Prostate gland (tissue), 2 donors: ENCODE results near the gene DUSP22.

Experiments used
- CTCF ChIP-seq, 4 experiments: fragments of 200-600 bp in 2 of 4; fragments of 450-650 bp in 2 of 4; sonication (generic) in 2 of 4; IDR thresholded peaks; 1 replicate in 3 of 4; 2 replicates in 1 of 4; pipeline ENCODE4 v1.5.1; 2016 to 2019; ENCODE audit warnings: antibody characterized with exemption in 4 of 4, mild to moderate bottlenecking in 2 of 4, moderate library complexity in 2 of 4
- POLR2AphosphoS5 ChIP-seq: sonication (generic); formaldehyde crosslinking; IDR thresholded peaks from one replicate; pipeline ENCODE4 v1.6.1; 2017; ENCODE audit warnings: antibody characterized with exemption

DNA sequence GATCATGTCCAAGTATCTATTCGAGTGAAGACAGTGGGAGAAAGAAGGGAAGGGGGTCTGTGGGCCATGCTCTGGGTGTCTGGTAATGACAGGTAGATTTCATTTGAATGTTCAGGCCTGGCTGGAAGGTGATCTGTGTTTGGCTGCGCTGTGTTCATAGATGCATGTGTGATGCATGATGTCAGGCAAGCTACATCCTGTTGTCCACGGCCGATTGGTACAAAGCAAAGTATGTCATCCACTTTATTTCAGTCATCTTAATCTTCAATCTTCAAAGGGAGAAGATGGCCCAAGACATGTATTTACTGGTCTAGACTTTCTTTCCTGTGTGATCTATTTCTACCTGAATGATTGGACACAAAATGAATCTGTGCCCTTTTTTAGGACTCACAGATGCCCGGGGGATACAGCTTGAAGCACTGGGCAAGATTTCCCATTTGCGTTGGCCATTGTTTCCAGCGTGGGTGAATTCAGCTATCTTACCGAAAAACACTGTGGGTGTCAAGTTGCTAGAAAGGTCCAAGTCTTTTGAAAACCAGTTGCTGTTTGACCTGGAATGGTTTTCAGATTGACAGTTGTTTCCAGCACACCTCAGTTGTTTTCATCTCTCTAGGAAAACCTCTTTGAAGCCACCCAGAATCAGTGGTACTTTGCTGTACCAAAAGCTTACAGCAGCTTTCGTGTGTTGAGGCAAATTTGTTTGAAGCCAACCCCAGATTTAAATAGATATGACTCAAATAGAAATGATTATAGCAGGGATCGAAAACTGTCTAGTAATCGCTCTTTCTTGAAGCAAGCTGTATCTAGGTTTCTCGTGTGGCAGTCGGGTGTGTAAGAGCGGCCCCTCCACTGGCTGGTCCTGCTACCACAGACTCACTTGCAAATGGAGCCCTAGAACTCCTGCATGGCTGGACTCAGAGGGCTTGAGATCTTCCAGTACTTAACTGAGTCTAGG is 27.2 kb downstream of the DUSP22 start:
- TF ChIP-seq POLR2AphosphoS5 (no peak), CTCF (IDR thresholded peaks at IDR 0.05) (no peak)
